ENCODE measurements around the gene NMD3. TPM values are rescaled to one million over a fixed set of nuclear protein-coding genes. Genes with fewer than 3 reads are reported as not detected.

The NMD3 gene
- total RNA-seq, 1 experiment from 2014 or later = 55.6 TPM

DNA sequence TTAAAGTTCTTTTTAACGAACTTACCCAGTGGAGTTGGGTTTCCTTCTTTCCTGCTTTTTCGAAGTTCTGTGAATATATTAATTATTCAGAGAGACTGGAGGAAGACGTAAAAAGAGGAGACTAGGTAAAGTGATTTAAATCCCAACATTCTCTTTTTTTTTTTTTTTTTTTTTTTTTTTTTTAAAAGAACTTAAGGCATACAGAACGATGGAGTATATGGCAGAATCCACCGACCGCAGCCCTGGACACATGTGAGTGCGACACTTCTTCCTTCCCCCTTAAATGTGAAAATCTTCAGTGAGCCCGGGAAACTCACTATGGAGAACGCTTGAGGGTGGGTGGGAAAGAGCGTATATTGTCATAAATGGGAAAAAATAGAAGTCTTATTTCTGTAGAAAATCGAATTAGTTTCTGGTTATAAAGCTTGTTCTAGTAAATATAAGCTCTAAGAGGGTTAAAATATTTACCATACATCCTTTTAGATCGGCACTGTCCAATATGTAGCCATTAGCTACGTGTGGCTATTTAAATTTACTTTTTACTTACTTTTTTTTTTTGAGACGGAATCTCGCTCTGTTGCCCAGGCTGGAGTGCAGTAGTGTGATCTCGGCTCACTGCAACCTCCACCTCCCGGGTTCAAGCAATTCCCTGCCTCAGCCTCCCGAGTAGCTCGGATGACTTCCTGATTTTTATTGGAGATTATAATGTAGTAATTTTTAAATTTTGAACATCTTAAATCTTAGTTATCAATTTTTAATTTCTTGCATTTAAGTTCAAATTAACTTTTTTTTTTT is 892 bp downstream of the NMD3 start:
- Histone ChIP-seq H3K23me2 (ENCODE audit: insufficient read length, low read depth, low read length, poor library complexity, severe bottlenecking) (peaks cover 3% of the 10 kb centered on the region), H3K4me1 (ENCODE audit: insufficient read depth, low read length) (no peaks in the 10 kb centered on the region), H3K18ac (ENCODE audit: insufficient read length, low read depth, low read length) (no peak overlapping the region), H3K79me1 (ENCODE audit: insufficient read depth, low read depth, low read length, poor library complexity, severe bottlenecking) (no peaks in the 10 kb centered on the region), H4K5ac (ENCODE audit: insufficient read length, low read depth, low read length) (no peak overlapping the region), H4K8ac (replicated peaks; ENCODE audit: insufficient read length, low read depth, low read length) (no peak overlapping the region), H3K27ac (ENCODE audit: insufficient read length, low read depth, low read length) (no peak overlapping the region), H2AK5ac (ENCODE audit: insufficient read length, low read length) (no peak overlapping the region), H2BK120ac (ENCODE audit: low read depth, low read length, poor library complexity, severe bottlenecking) (no peak overlapping the region), H2BK15ac (ENCODE audit: low read depth, low read length) (no peak overlapping the region; the same call in 1 of the 2 replicates), H2BK5ac (ENCODE audit: insufficient read length, low read length) (no peak overlapping the region), H3K56ac (ENCODE audit: insufficient read length, low read depth, low read length) (no peak overlapping the region), H3K27me3 (ENCODE audit: insufficient read depth, low read length) (no peaks in the 10 kb centered on the region), H3K23ac (ENCODE audit: insufficient read length, low read depth, low read length) (no peak overlapping the region), H3K9me3 (ENCODE audit: control insufficient read depth, low read depth, low read length) (no peaks in the 10 kb centered on the region), H2AFZ (ENCODE audit: low read length) (peak overlapping the region; percentile 7), H3K4ac (ENCODE audit: low read depth, low read length) (no peak overlapping the region), H3T11ph (ENCODE audit: low read length) (no peak overlapping the region), H2BK12ac (ENCODE audit: insufficient read length, low read depth, low read length) (peak overlapping the region; percentile 29), H2BK20ac (ENCODE audit: low read depth, low read length, poor library complexity, severe bottlenecking) (no peak overlapping the region), H3K14ac (ENCODE audit: insufficient read depth, low read length) (peak overlapping the region; percentile 86), H4K20me1 (ENCODE audit: control insufficient read depth, insufficient read depth, insufficient read length) (no peaks in the 10 kb centered on the region), H4K91ac (ENCODE audit: insufficient read length, low read depth, low read length) (no peak overlapping the region), H3K79me2 (ENCODE audit: insufficient read depth, low read length) (peaks cover 9% of the 10 kb centered on the region; the same call in 1 of the 2 replicates), H3K9ac (ENCODE audit: extremely low read depth, insufficient read length, low read length) (peak overlapping the region; percentile 91), H3K4me2 (ENCODE audit: insufficient read depth, insufficient read length, low read length) (peak overlapping the region; percentile 84)
- no CpG with 5 or more reads among the region's 19 CpGs for WGBS (ENCODE audit: extremely low coverage, insufficient read length, low lambda C conversion rate)
- H3K9me3 Mint-ChIP-seq = peaks cover 2 to 3% of the 10 kb centered on the region in 2 experiments; a peak in 4 of 5 replicates
- peaks cover 7 to 23% (median 16%) of the 10 kb centered on the region in 3 experiments for H3K36me3 Mint-ChIP-seq (ENCODE audit: insufficient read depth in 1 of 3, low read depth in 3 of 3)
- H3K27me3 Mint-ChIP-seq (ENCODE audit: low read depth) = no peaks in the 10 kb centered on the region
- peak overlapping the region; percentile 89 to 94 for H3K4me3 Mint-ChIP-seq
- peak overlapping the region in 2 of 3 experiments; percentile 79 to 93; a peak in 4 of 7 replicates for H3K27ac Mint-ChIP-seq
- TF ChIP-seq, protein P1, sequence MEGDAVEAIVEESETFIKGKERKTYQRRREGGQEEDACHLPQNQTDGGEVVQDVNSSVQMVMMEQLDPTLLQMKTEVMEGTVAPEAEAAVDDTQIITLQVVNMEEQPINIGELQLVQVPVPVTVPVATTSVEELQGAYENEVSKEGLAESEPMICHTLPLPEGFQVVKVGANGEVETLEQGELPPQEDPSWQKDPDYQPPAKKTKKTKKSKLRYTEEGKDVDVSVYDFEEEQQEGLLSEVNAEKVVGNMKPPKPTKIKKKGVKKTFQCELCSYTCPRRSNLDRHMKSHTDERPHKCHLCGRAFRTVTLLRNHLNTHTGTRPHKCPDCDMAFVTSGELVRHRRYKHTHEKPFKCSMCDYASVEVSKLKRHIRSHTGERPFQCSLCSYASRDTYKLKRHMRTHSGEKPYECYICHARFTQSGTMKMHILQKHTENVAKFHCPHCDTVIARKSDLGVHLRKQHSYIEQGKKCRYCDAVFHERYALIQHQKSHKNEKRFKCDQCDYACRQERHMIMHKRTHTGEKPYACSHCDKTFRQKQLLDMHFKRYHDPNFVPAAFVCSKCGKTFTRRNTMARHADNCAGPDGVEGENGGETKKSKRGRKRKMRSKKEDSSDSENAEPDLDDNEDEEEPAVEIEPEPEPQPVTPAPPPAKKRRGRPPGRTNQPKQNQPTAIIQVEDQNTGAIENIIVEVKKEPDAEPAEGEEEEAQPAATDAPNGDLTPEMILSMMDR (conservative IDR thresholded peaks at IDR 0.05) = no peak
- DNase-seq = no peak
- H3K4me1 Mint-ChIP-seq = peaks cover 16 to 19% of the 10 kb centered on the region in 2 experiments
